WTC11 (cell line): ENCODE results near the gene FOXL2NB. TPM values are rescaled to one million over a fixed set of nuclear protein-coding genes. Genes with fewer than 3 reads are reported as not detected.

Experiments
- ATAC-seq: fragments of 200-7000 bp; cut with Tn5 transposase; 2 replicates; pipeline ENCODE4 v1.10.0; 2021; ENCODE audit warnings: mild to moderate bottlenecking, moderate library complexity
- CTCF ChIA-PET: fragments of 300-600 bp; sonication (Branson Sonifier 250); formaldehyde crosslinking; loops from one replicate; lab custom pipeline; 2021; ENCODE audit warnings: antibody characterized with exemption; lab: Charles Lee
- POLR2A ChIA-PET: fragments of 350-600 bp; sonication (Branson Sonifier 250); formaldehyde crosslinking; loops from one replicate; lab custom pipeline; 2021; ENCODE audit warnings: antibody characterized with exemption; lab: Charles Lee
- DNase-seq: peaks from one replicate; pipeline ENCODE4 v3.0.0; 2021; ENCODE audit warnings: low spot score
- H3K27ac Mint-ChIP-seq: 2 replicates; pipeline ENCODE4 v1.8.0; 2021; ENCODE audit warnings: mixed read lengths
- H3K27me3 Mint-ChIP-seq: 2 replicates; pipeline ENCODE4 v1.8.0; 2021; ENCODE audit warnings: low read depth, mild to moderate bottlenecking, moderate library complexity, mixed read lengths
- H3K36me3 Mint-ChIP-seq: 2 replicates; pipeline ENCODE4 v1.8.0; 2021; ENCODE audit warnings: mixed read lengths
- H3K4me1 Mint-ChIP-seq: 2 replicates; pipeline ENCODE4 v1.8.0; 2022; ENCODE audit warnings: mixed read lengths
- H3K4me3 Mint-ChIP-seq: 2 replicates; pipeline ENCODE4 v1.8.0; 2021; ENCODE audit warnings: mild to moderate bottlenecking, moderate library complexity, mixed read lengths
- H3K9me3 Mint-ChIP-seq: 2 replicates; pipeline ENCODE4 v1.8.0; 2021; ENCODE audit warnings: mixed read lengths
- AFF4 ChIP-seq: sonication (generic); formaldehyde crosslinking; IDR thresholded peaks from 2 replicates; pipeline ENCODE4 v1.8.1; 2023; ENCODE audit warnings: mild to moderate bottlenecking, missing genetic modification reagents, borderline replicate concordance
- E2F1 ChIP-seq: sonication (generic); formaldehyde crosslinking; IDR thresholded peaks from 2 replicates; pipeline ENCODE4 v1.8.0; 2022; ENCODE audit warnings: mild to moderate bottlenecking, missing genetic modification reagents
- NR1H2 ChIP-seq: sonication (generic); formaldehyde crosslinking; IDR thresholded peaks from 2 replicates; pipeline ENCODE4 v1.9.0; 2021; ENCODE audit warnings: mild to moderate bottlenecking, moderate library complexity, missing genetic modification reagents
- RORB ChIP-seq: fragments of 250-450 bp; sonication (Bioruptor Pico); IDR thresholded peaks from 2 replicates; pipeline ENCODE4 v1.9.0; 2021; ENCODE audit warnings: mild to moderate bottlenecking
- TEAD1 ChIP-seq: sonication (generic); formaldehyde crosslinking; IDR thresholded peaks from 2 replicates; pipeline ENCODE4 v1.8.0; 2022; ENCODE audit warnings: mild to moderate bottlenecking, missing genetic modification reagents
- TP53 ChIP-seq: sonication (generic); formaldehyde crosslinking; IDR thresholded peaks from 2 replicates; pipeline ENCODE4 v1.8.1; 2023; ENCODE audit warnings: mild to moderate bottlenecking, missing genetic modification reagents
- USF2 ChIP-seq: sonication (generic); formaldehyde crosslinking; IDR thresholded peaks from 2 replicates; pipeline ENCODE4 v1.8.1; 2023; ENCODE audit warnings: mild to moderate bottlenecking, missing genetic modification reagents, moderate library complexity
- ZNF138 ChIP-seq: sonication (generic); formaldehyde crosslinking; conservative IDR thresholded peaks from 2 replicates; pipeline ENCODE4 v1.8.1; 2022; ENCODE audit warnings: mild to moderate bottlenecking, moderate library complexity, missing genetic modification reagents
- ZNF219 ChIP-seq: sonication (generic); formaldehyde crosslinking; IDR thresholded peaks from 2 replicates; pipeline ENCODE4 v1.8.0; 2023; ENCODE audit warnings: missing genetic modification reagents, mild to moderate bottlenecking, borderline replicate concordance
- ZNF423 ChIP-seq: fragments of 250-450 bp; sonication (Bioruptor Pico); IDR thresholded peaks from 2 replicates; pipeline ENCODE4 v2.1.2; 2022; ENCODE audit warnings: mild to moderate bottlenecking, moderate library complexity
- total RNA-seq: library from RNA; stranded (reverse); gene quantifications from 3 replicates; pipeline ENCODE4 v1.2.3, GENCODE V29; 2021
- TF ChIP-seq, protein P1 (sequence below): sonication (generic); formaldehyde crosslinking; IDR thresholded peaks from 2 replicates; pipeline ENCODE4 v1.8.1; 2022; ENCODE audit warnings: low read depth, missing genetic modification reagents, borderline replicate concordance
- TF ChIP-seq, protein P2 (sequence below): fragments of 250-450 bp; sonication (Bioruptor Pico); IDR thresholded peaks from 2 replicates; pipeline ENCODE4 v1.9.0; 2021; ENCODE audit warnings: mild to moderate bottlenecking, borderline replicate concordance

The FOXL2NB gene
- total RNA-seq, 1 experiment from 2014 or later: 5.1 TPM

DNA sequence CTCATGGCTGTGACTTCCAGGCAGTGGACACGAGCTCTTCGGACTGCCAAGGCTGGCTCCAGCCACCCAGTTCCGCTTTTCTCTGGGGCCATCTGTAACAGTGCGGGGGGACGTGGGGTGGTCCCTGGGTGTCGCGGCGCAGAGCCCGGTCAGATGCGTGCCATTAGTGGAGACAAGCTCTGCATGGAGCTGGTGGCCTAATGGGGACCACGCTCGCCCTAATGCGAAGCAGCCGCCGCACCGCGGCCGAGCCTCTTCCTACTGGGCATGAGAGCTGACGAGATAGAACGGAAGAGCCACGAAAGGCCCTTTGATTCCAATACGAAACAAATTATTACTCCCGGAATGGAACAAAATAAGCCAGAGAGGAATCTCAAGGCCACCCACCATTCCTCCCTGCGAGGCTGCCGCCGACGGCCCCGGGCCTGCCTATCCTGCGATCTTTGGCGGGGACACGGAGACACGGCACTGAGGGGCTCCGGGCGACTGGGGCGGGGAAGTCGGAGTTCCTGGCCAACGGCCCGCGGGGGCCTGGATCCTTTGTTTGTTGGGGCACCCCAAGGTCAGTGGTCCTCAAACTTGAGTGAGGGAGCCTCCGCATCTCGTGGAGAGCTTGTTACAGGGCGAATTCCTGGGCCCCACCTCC is 18.2 kb upstream of the FOXL2NB start:
- peaks cover 12% of the 10 kb centered on the region for H3K4me1 Mint-ChIP-seq
- no peak overlapping the region for H3K4me3 Mint-ChIP-seq
- no peaks in the 10 kb centered on the region; the same call in 1 of the 2 replicates for H3K27me3 Mint-ChIP-seq
- H3K27ac Mint-ChIP-seq: no peak overlapping the region
- DNase-seq (peak; percentile 9), ATAC-seq (no peak)
- no peak for TF ChIP-seq NR1H2 (CRISPR knock-in tag)
- no peak for TF ChIP-seq USF2 (CRISPR knock-in tag)
- no peak for TF ChIP-seq ZNF219 (CRISPR knock-in tag)
- TF ChIP-seq ZNF138 (CRISPR knock-in tag): no peak
- TF ChIP-seq, protein P1, sequence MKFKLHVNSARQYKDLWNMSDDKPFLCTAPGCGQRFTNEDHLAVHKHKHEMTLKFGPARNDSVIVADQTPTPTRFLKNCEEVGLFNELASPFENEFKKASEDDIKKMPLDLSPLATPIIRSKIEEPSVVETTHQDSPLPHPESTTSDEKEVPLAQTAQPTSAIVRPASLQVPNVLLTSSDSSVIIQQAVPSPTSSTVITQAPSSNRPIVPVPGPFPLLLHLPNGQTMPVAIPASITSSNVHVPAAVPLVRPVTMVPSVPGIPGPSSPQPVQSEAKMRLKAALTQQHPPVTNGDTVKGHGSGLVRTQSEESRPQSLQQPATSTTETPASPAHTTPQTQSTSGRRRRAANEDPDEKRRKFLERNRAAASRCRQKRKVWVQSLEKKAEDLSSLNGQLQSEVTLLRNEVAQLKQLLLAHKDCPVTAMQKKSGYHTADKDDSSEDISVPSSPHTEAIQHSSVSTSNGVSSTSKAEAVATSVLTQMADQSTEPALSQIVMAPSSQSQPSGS (CRISPR knock-in tag): no peak
- TF ChIP-seq TP53 (CRISPR knock-in tag): no peak
- TF ChIP-seq, protein P2, sequence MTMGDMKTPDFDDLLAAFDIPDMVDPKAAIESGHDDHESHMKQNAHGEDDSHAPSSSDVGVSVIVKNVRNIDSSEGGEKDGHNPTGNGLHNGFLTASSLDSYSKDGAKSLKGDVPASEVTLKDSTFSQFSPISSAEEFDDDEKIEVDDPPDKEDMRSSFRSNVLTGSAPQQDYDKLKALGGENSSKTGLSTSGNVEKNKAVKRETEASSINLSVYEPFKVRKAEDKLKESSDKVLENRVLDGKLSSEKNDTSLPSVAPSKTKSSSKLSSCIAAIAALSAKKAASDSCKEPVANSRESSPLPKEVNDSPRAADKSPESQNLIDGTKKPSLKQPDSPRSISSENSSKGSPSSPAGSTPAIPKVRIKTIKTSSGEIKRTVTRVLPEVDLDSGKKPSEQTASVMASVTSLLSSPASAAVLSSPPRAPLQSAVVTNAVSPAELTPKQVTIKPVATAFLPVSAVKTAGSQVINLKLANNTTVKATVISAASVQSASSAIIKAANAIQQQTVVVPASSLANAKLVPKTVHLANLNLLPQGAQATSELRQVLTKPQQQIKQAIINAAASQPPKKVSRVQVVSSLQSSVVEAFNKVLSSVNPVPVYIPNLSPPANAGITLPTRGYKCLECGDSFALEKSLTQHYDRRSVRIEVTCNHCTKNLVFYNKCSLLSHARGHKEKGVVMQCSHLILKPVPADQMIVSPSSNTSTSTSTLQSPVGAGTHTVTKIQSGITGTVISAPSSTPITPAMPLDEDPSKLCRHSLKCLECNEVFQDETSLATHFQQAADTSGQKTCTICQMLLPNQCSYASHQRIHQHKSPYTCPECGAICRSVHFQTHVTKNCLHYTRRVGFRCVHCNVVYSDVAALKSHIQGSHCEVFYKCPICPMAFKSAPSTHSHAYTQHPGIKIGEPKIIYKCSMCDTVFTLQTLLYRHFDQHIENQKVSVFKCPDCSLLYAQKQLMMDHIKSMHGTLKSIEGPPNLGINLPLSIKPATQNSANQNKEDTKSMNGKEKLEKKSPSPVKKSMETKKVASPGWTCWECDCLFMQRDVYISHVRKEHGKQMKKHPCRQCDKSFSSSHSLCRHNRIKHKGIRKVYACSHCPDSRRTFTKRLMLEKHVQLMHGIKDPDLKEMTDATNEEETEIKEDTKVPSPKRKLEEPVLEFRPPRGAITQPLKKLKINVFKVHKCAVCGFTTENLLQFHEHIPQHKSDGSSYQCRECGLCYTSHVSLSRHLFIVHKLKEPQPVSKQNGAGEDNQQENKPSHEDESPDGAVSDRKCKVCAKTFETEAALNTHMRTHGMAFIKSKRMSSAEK: no peak
- no peak for TF ChIP-seq AFF4
- no peak for TF ChIP-seq E2F1 (CRISPR knock-in tag)
- no peak for TF ChIP-seq RORB (CRISPR knock-in tag)
- H3K9me3 Mint-ChIP-seq: no peaks in the 10 kb centered on the region
- no peaks in the 10 kb centered on the region for H3K36me3 Mint-ChIP-seq
- POLR2A ChIA-PET: no interaction called here
- CTCF ChIA-PET: interaction anchor here (1.0 to 3.4 kb wide), 7 partner anchors 9 to 450 kb away, joined by 3 to 12 read pairs (median 5); partner anchors contain the start of gene CEP70

- no peak overlapping the region for H3K4me3 Mint-ChIP-seq
- H3K27me3 Mint-ChIP-seq: peaks cover 43% of the 10 kb centered on the region
- H3K9me3 Mint-ChIP-seq: no peaks in the 10 kb centered on the region
- peaks cover 38% of the 10 kb centered on the region for H3K4me1 Mint-ChIP-seq
- H3K27ac Mint-ChIP-seq: no peak overlapping the region
- ChIA-PET CTCF (interaction anchor here (0.8 to 5.4 kb wide), 7 partner anchors 9 to 454 kb away, joined by 3 to 138 read pairs (median 13); partner anchors contain the start of gene CEP70), POLR2A (interaction anchor here (0.6 to 1.9 kb wide), 2 partner anchors 89 to 339 kb away, joined by 5 to 8 read pairs; partner anchors contain the start of gene CEP70)
- ATAC-seq: no peak
- TF ChIP-seq ZNF423 (CRISPR knock-in tag) (peak; percentile 35; the same call in 1 of the 2 replicates), TEAD1 (CRISPR knock-in tag) (no peak)
- DNase-seq: peak; percentile 6
- H3K36me3 Mint-ChIP-seq: no peaks in the 10 kb centered on the region
These were observed 13.8 kb upstream of the FOXL2NB start for GRCh38 chr3:138933068-138933668.
